ENCODE results near the gene TWNK. TPM values are rescaled to one million over a fixed set of nuclear protein-coding genes. Genes with fewer than 3 reads are reported as not detected.

Gene TWNK
- total RNA-seq, 2 donors from 2014 or later, result 5.5 to 7.1 TPM

DNA sequence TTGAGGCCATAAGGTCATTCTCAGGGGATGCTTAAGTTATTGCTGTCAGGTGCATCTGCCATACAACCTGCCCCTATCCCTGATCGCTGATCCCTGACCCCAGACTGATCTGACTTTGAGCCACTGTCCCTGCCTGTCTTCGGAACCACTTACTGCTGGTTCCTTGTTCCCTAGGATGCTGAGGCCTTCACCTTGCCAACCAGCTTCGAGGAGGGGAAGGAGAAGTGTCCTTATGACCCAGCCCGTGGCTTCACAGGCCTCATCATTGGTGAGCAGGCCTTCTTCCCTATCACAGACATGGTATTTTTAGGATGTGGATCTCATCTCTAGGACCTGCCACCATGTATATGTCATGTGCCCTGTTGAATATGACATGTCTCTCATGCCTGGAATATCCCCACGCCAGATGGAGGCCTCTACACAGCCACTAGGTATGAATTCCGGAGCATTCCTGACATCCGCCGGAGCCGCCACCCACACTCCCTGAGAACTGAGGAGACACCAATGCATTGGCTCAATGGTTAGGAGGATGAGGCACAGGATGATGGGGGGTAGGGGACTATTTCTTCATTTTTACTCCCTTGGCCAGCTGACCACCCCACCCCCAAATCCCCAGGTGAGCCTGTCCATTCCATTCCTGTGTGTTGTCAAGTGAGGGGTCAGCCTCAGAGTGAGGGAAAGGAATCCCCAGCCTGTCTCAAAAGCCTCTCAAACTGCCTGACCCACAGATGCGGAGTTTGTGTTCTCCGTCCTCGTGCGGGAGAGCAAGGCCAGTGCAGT is 9.0 kb upstream of the TWNK start:
- H3K27me3 ChIP-seq, result no peaks in the 10 kb centered on the region
- H3K4me3 ChIP-seq, result no peak overlapping the region
- H3K36me3 ChIP-seq, result peaks cover 16% of the 10 kb centered on the region
- no peak for DNase-seq (ENCODE audit: low spot score)
- no peaks in the 10 kb centered on the region for H3K4me1 ChIP-seq
- TF ChIP-seq, protein P1, sequence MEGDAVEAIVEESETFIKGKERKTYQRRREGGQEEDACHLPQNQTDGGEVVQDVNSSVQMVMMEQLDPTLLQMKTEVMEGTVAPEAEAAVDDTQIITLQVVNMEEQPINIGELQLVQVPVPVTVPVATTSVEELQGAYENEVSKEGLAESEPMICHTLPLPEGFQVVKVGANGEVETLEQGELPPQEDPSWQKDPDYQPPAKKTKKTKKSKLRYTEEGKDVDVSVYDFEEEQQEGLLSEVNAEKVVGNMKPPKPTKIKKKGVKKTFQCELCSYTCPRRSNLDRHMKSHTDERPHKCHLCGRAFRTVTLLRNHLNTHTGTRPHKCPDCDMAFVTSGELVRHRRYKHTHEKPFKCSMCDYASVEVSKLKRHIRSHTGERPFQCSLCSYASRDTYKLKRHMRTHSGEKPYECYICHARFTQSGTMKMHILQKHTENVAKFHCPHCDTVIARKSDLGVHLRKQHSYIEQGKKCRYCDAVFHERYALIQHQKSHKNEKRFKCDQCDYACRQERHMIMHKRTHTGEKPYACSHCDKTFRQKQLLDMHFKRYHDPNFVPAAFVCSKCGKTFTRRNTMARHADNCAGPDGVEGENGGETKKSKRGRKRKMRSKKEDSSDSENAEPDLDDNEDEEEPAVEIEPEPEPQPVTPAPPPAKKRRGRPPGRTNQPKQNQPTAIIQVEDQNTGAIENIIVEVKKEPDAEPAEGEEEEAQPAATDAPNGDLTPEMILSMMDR (IDR thresholded peaks at IDR 0.05), result no peak
- no peak overlapping the region for H3K27ac ChIP-seq
- H3K9me3 ChIP-seq, result no peaks in the 10 kb centered on the region

DNA sequence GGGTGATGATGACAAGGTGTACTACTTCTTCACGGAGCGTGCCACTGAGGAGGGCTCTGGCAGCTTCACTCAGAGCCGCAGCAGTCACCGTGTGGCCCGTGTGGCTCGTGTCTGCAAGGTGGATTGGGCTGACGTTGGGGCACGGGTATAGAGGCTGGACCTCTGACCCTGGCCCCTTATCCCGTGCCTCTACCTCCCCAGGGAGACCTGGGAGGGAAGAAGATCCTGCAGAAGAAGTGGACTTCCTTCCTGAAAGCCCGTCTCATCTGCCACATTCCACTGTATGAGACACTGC is 8.5 kb upstream of the TWNK start:
- no peaks in the 10 kb centered on the region for H3K9me3 ChIP-seq
- no peak overlapping the region for H3K4me3 ChIP-seq
- no peak overlapping the region for H3K27ac ChIP-seq
- H3K27me3 ChIP-seq, result no peaks in the 10 kb centered on the region
- no peak for DNase-seq (ENCODE audit: low spot score)
- no peaks in the 10 kb centered on the region for H3K4me1 ChIP-seq
- H3K36me3 ChIP-seq, result peaks cover 21% of the 10 kb centered on the region
- TF ChIP-seq, protein P1 (IDR thresholded peaks at IDR 0.05), result no peak

DNA sequence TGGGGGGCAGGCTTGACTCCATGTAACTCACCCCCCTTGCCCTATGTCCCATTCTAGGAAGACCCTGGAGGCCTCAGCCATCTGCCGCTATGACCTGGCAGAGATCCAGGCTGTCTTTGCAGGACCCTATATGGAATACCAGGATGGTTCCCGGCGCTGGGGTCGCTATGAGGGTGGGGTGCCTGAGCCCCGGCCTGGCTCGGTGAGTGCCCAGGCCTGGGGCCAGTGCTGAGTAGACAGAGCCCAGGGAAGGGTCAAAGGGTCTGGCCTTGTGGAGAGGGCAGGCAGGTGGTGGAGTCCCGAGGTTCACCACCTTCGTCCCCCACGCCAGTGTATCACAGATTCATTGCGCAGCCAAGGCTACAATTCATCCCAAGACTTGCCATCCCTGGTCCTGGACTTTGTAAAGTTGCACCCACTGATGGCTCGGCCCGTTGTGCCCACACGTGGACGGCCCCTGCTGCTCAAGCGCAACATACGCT is 7.5 kb upstream of the TWNK start:
- Histone ChIP-seq H3K4me3 (no peak overlapping the region), H3K27me3 (no peaks in the 10 kb centered on the region), H3K9me3 (no peaks in the 10 kb centered on the region), H3K4me1 (no peaks in the 10 kb centered on the region), H3K27ac (no peak overlapping the region), H3K36me3 (peaks cover 22% of the 10 kb centered on the region)
- TF ChIP-seq, protein P1 (IDR thresholded peaks at IDR 0.05), result no peak
- DNase-seq (ENCODE audit: low spot score), result no peak

- no peaks in the 10 kb centered on the region for H3K27me3 ChIP-seq
- no peak for DNase-seq (ENCODE audit: low spot score)
- H3K27ac ChIP-seq, result no peak overlapping the region
- TF ChIP-seq, protein P1 (IDR thresholded peaks at IDR 0.05), result no peak
- H3K4me3 ChIP-seq, result no peak overlapping the region
- H3K4me1 ChIP-seq, result no peaks in the 10 kb centered on the region
- H3K36me3 ChIP-seq, result peaks cover 22% of the 10 kb centered on the region
- H3K9me3 ChIP-seq, result no peaks in the 10 kb centered on the region
Observed at GRCh38 chr10:100980311-100980710, 7.0 kb upstream of the TWNK start.

GRCh38 chr10:100980711-100981110 is 6.6 kb upstream of the TWNK start:
- peaks cover 22% of the 10 kb centered on the region for H3K36me3 ChIP-seq
- no peak overlapping the region for H3K27ac ChIP-seq
- H3K9me3 ChIP-seq, result no peaks in the 10 kb centered on the region
- TF ChIP-seq, protein P1 (IDR thresholded peaks at IDR 0.05), result no peak
- H3K4me1 ChIP-seq, result no peaks in the 10 kb centered on the region
- no peaks in the 10 kb centered on the region for H3K27me3 ChIP-seq
- no peak overlapping the region for H3K4me3 ChIP-seq
- no peak for DNase-seq (ENCODE audit: low spot score)
